Measurements from ENCODE around the gene LONRF3. TPM values are rescaled to one million over a fixed set of nuclear protein-coding genes. Genes with fewer than 3 reads are reported as not detected.

LONRF3 gene
- total RNA-seq, 4 donors from 2014 or later, result 14.3 to 19.9 (median 17.5) TPM

GRCh38 chrX:119042040-119042439 lies 67.6 kb downstream of the LONRF3 start:
- Histone ChIP-seq H3K27ac (replicated peaks in 1 of 4) (peak overlapping the region in 3 of 4 donors; percentile 7 to 44 (median 10)), H3K27me3 (no peaks in the 10 kb centered on the region), H3K4me1 (peaks cover 13 to 20% (median 16%) of the 10 kb centered on the region in 4 donors), H3K9me3 (no peaks in the 10 kb centered on the region), H3K4me3 (no peak overlapping the region), H3K36me3 (no peaks in the 10 kb centered on the region)
- WGBS, result 79% methylated on average over 3 of the region's 3 CpGs
- TF ChIP-seq POLR2AphosphoS5 (IDR thresholded peaks at IDR 0.05) (no peak), EP300 (IDR thresholded peaks at IDR 0.05) (no peak), POLR2A (IDR thresholded peaks at IDR 0.05; ENCODE audit: low read depth) (no peak)
- TF ChIP-seq, protein P1, sequence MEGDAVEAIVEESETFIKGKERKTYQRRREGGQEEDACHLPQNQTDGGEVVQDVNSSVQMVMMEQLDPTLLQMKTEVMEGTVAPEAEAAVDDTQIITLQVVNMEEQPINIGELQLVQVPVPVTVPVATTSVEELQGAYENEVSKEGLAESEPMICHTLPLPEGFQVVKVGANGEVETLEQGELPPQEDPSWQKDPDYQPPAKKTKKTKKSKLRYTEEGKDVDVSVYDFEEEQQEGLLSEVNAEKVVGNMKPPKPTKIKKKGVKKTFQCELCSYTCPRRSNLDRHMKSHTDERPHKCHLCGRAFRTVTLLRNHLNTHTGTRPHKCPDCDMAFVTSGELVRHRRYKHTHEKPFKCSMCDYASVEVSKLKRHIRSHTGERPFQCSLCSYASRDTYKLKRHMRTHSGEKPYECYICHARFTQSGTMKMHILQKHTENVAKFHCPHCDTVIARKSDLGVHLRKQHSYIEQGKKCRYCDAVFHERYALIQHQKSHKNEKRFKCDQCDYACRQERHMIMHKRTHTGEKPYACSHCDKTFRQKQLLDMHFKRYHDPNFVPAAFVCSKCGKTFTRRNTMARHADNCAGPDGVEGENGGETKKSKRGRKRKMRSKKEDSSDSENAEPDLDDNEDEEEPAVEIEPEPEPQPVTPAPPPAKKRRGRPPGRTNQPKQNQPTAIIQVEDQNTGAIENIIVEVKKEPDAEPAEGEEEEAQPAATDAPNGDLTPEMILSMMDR (IDR thresholded peaks at IDR 0.05), result no peak
- no peak for DNase-seq (ENCODE audit: extremely low spot score)
- intact Hi-C loops (cut with DNase I), result no loop called here

GRCh38 chrX:119042996-119043395 lies 68.6 kb downstream of the LONRF3 start:
- Histone ChIP-seq H3K4me1 (peaks cover 13 to 20% (median 16%) of the 10 kb centered on the region in 4 donors), H3K27ac (replicated peaks in 1 of 4) (no peak overlapping the region), H3K4me3 (no peak overlapping the region), H3K9me3 (no peaks in the 10 kb centered on the region), H3K27me3 (no peaks in the 10 kb centered on the region), H3K36me3 (no peaks in the 10 kb centered on the region)
- intact Hi-C loops (cut with DNase I), result no loop called here
- TF ChIP-seq POLR2AphosphoS5 (IDR thresholded peaks at IDR 0.05), result no peak
- TF ChIP-seq EP300 (IDR thresholded peaks at IDR 0.05), result no peak
- TF ChIP-seq, protein P1 (IDR thresholded peaks at IDR 0.05), result no peak
- TF ChIP-seq POLR2A (IDR thresholded peaks at IDR 0.05; ENCODE audit: low read depth), result no peak
- DNase-seq (ENCODE audit: extremely low spot score), result no peak
- 92% methylated on average over 1 of the region's 1 CpG for WGBS

DNA sequence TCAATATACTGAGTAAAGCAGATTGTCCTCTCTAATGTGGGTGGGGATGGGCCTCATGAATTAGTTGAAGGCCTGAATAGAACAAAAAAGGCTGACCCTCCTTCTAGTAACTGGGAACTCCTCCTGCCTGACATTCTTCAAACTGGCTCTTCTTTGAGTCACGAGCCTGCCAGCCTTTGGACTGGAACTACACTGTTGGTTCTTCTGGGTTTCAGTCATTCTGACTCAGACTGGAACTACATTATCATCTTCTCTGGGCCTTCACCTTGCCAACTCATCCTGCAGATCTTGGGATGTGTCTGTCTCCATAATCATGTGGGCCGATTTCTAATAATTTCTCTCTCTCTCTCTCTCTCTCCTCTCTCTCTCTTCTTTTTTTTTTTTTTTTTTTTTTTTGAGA lies 71.5 kb downstream of the LONRF3 start:
- Histone ChIP-seq H3K27me3 (no peaks in the 10 kb centered on the region), H3K4me3 (no peak overlapping the region), H3K36me3 (no peaks in the 10 kb centered on the region), H3K27ac (replicated peaks in 1 of 4) (no peak overlapping the region), H3K9me3 (no peaks in the 10 kb centered on the region), H3K4me1 (peaks cover 5 to 12% (median 9%) of the 10 kb centered on the region in 4 donors)
- no peak for DNase-seq (ENCODE audit: extremely low spot score)
- TF ChIP-seq EP300 (IDR thresholded peaks at IDR 0.05) (no peak), POLR2AphosphoS5 (IDR thresholded peaks at IDR 0.05) (no peak), POLR2A (IDR thresholded peaks at IDR 0.05; ENCODE audit: low read depth) (no peak)
- TF ChIP-seq, protein P1 (IDR thresholded peaks at IDR 0.05), result no peak
- 79% methylated on average over 2 of the region's 2 CpGs for WGBS
- intact Hi-C loops (cut with DNase I), result no loop called here

- no peak overlapping the region for H3K27ac ChIP-seq (replicated peaks in 1 of 4)
- DNase-seq (ENCODE audit: extremely low spot score), result no peak
- H3K4me3 ChIP-seq, result no peak overlapping the region
- H3K4me1 ChIP-seq, result peaks cover 0 to 14% (median 5%) of the 10 kb centered on the region in 4 donors
- TF ChIP-seq POLR2A (IDR thresholded peaks at IDR 0.05; ENCODE audit: low read depth) (no peak), EP300 (IDR thresholded peaks at IDR 0.05) (no peak), POLR2AphosphoS5 (IDR thresholded peaks at IDR 0.05) (no peak)
- TF ChIP-seq, protein P1 (IDR thresholded peaks at IDR 0.05), result no peak
- intact Hi-C loops (cut with DNase I), result no loop called here
- no peaks in the 10 kb centered on the region for H3K9me3 ChIP-seq
- 30% methylated on average over 2 of the region's 2 CpGs for whole genome bisulfite sequencing
- H3K27me3 ChIP-seq, result no peaks in the 10 kb centered on the region
- no peaks in the 10 kb centered on the region for H3K36me3 ChIP-seq
These were observed 81.3 kb downstream of the LONRF3 start for GRCh38 chrX:119055687-119056086.
